Sigmoid colon (tissue), 7 donors: ENCODE measurements around the gene SAA4. TPM values are rescaled to one million over a fixed set of nuclear protein-coding genes. Genes with fewer than 3 reads are reported as not detected.
"Not testable (repeated sequence)": the region's sequence is repeated elsewhere in the genome, so short reads cannot be mapped to it uniquely, and the experiment has no call there.

Experiments
- DNase-seq: peaks from one replicate; pipeline ENCODE4 v3.0.0-alpha.2; 2019
- H3K27ac ChIP-seq, 4 donors: fragments of 200-600 bp; sonication (generic); one replicate each; pipeline ENCODE4 v1.5.1; 2016 to 2019; ENCODE audit warnings: mild to moderate bottlenecking in 1 of 4
- H3K27me3 ChIP-seq, 3 donors: fragments of 200-600 bp; sonication (generic); one replicate each; pipeline ENCODE4 v1.5.1; 2019; ENCODE audit warnings: mild to moderate bottlenecking in 1 of 3
- H3K36me3 ChIP-seq, 4 donors: fragments of 200-600 bp; sonication (generic); one replicate each; pipeline ENCODE4 v1.5.1; 2016 to 2019
- H3K4me1 ChIP-seq, 4 donors: fragments of 200-600 bp; sonication (generic); one replicate each; pipeline ENCODE4 v1.5.1; 2017 to 2019
- H3K4me3 ChIP-seq, 4 donors: fragments of 200-600 bp; sonication (generic); one replicate each; pipeline ENCODE4 v1.5.1; 2017 to 2019; ENCODE audit warnings: mild to moderate bottlenecking in 2 of 4, moderate library complexity in 1 of 4
- H3K9me3 ChIP-seq, 4 donors: fragments of 200-600 bp in 3 of 4; sonication (generic) in 3 of 4; one replicate each; pipeline versions ENCODE4 v1.5.1 to v1.6.1; 2013 to 2019
- CTCF ChIP-seq, 4 experiments: fragments of 450-650 bp in 3 of 4; fragments of 200-600 bp in 1 of 4; IDR thresholded peaks; one replicate each; pipeline ENCODE4 v1.5.1; 2016 to 2019; ENCODE audit warnings: antibody characterized with exemption in 4 of 4, mild to moderate bottlenecking in 3 of 4, moderate library complexity in 2 of 4
- EP300 ChIP-seq, 4 donors: sonication (generic); formaldehyde crosslinking; IDR thresholded peaks; one replicate each; pipeline ENCODE4 v1.6.1; 2017; ENCODE audit warnings: antibody characterized with exemption in 4 of 4
- POLR2A ChIP-seq, 2 donors: fragments of 450-650 bp; IDR thresholded peaks; one replicate each; pipeline ENCODE4 v1.6.1; 2016; ENCODE audit warnings: antibody characterized with exemption in 2 of 2, mild to moderate bottlenecking in 2 of 2, moderate library complexity in 2 of 2
- POLR2AphosphoS5 ChIP-seq, 4 donors: sonication (generic); formaldehyde crosslinking; IDR thresholded peaks; one replicate each; pipeline ENCODE4 v1.6.1; 2017; ENCODE audit warnings: antibody characterized with exemption in 4 of 4
- WGBS, 2 donors: extraction: QIAGEN DNeasy Blood & Tissue Kit; methylation state at CpG; one replicate each; pipeline ENCODE4 v1.1.7; 2013; 5-methylcytosine and 5-hydroxymethylcytosine counted together
- intact Hi-C: fragments of 100-400 bp; cut with DNase I; formaldehyde crosslinking; loops from one replicate; pipeline ENCODE4 v1.15.1; 2023
- polyA plus RNA-seq, 3 donors: library from polyadenylated mRNA; stranded (reverse); fragments of 200-250 nt; gene quantifications; one replicate each; pipeline ENCODE4 v1.2.3, GENCODE V29; 2013
- total RNA-seq, 4 donors: library from RNA; depleted of rRNA; stranded (reverse); fragments of >200 nt; gene quantifications; one replicate each; pipeline ENCODE4 v1.1.0, GENCODE V29; 2016
- donor health status: healthy with polysubstance abuse.
- donor health status: Bipolar disorder and iron deficiency.
- donor health status: healthy.

The SAA4 gene
- total and polyA plus RNA-seq, 7 donors: 0.93 TPM; not detected in 6

GRCh38 chr11:18204220-18204619, 32.4 kb downstream of the SAA4 start:
- H3K27ac ChIP-seq: no peak overlapping the region
- H3K4me3 ChIP-seq: no peak overlapping the region
- no peak for DNase-seq
- peaks cover 0 to 8% (median 4%) of the 10 kb centered on the region in 3 donors for H3K27me3 ChIP-seq
- intact Hi-C loops: no loop called here
- 88% methylated on average over 3 of the region's 3 CpGs for WGBS, 2 donors
- no peaks in the 10 kb centered on the region for H3K36me3 ChIP-seq
- H3K9me3 ChIP-seq: no peaks in the 10 kb centered on the region
- H3K4me1 ChIP-seq: no peaks in the 10 kb centered on the region
- TF ChIP-seq CTCF (IDR thresholded peaks at IDR 0.05) (no peak), POLR2A (IDR thresholded peaks at IDR 0.05) (no peak), POLR2AphosphoS5 (IDR thresholded peaks at IDR 0.05) (no peak)

- TF ChIP-seq EP300 (IDR thresholded peaks at IDR 0.05): no peak
- no peak for TF ChIP-seq POLR2A (IDR thresholded peaks at IDR 0.05)
- no peak for TF ChIP-seq CTCF (IDR thresholded peaks at IDR 0.05)
- TF ChIP-seq POLR2AphosphoS5 (IDR thresholded peaks at IDR 0.05): no peak
- DNase-seq: no peak
- no peaks in the 10 kb centered on the region for H3K36me3 ChIP-seq
- 13 to 39% methylated on average over 6 of the region's 6 CpGs for WGBS, 2 donors
- no peak overlapping the region for H3K27ac ChIP-seq
- H3K27me3 ChIP-seq: peaks cover 0 to 4% (median 0%) of the 10 kb centered on the region in 3 donors
- H3K9me3 ChIP-seq: no peaks in the 10 kb centered on the region
- no peak overlapping the region for H3K4me3 ChIP-seq
- intact Hi-C loops: no loop called here
- no peaks in the 10 kb centered on the region for H3K4me1 ChIP-seq
Measured at GRCh38 chr11:18203723-18204122, 32.9 kb downstream of the SAA4 start.

GRCh38 chr11:18197738-18198137, 38.9 kb downstream of the SAA4 start:
- intact Hi-C loops, H3K9me3 ChIP-seq, H3K4me3 ChIP-seq, H3K27me3 ChIP-seq, H3K27ac ChIP-seq, H3K36me3 ChIP-seq, DNase-seq, H3K4me1 ChIP-seq: not testable (repeated sequence)
- 60 to 69% methylated on average over 3 of the region's 3 CpGs for WGBS, 2 donors

- Histone ChIP-seq H3K9me3 (no peaks in the 10 kb centered on the region), H3K4me3 (no peak overlapping the region), H3K27ac (no peak overlapping the region), H3K36me3 (no peaks in the 10 kb centered on the region), H3K4me1 (no peaks in the 10 kb centered on the region), H3K27me3 (no peaks in the 10 kb centered on the region)
- 87 to 90% methylated on average over 2 of the region's 2 CpGs for WGBS, 2 donors
- intact Hi-C loops: no loop called here
- TF ChIP-seq POLR2A (IDR thresholded peaks at IDR 0.05) (no peak), CTCF (IDR thresholded peaks at IDR 0.05) (no peak), POLR2AphosphoS5 (IDR thresholded peaks at IDR 0.05) (no peak), EP300 (IDR thresholded peaks at IDR 0.05) (no peak)
- no peak for DNase-seq
Measured at GRCh38 chr11:18196532-18196931, 40.1 kb downstream of the SAA4 start.

- TF ChIP-seq EP300 (IDR thresholded peaks at IDR 0.05) (no peak), POLR2A (IDR thresholded peaks at IDR 0.05) (no peak), POLR2AphosphoS5 (IDR thresholded peaks at IDR 0.05) (no peak), CTCF (IDR thresholded peaks at IDR 0.05) (no peak)
- intact Hi-C loops: no loop called here
- 18 to 22% methylated on average over 4 of the region's 4 CpGs for WGBS, 2 donors
Measured at GRCh38 chr11:18193010-18193409, 43.6 kb downstream of the SAA4 start.

More at GRCh38 chr11:18193010-18193409, 43.6 kb downstream of the SAA4 start:
- Histone ChIP-seq H3K4me1 (no peaks in the 10 kb centered on the region), H3K36me3 (no peaks in the 10 kb centered on the region), H3K4me3 (no peak overlapping the region), H3K9me3 (no peaks in the 10 kb centered on the region), H3K27me3 (no peaks in the 10 kb centered on the region), H3K27ac (no peak overlapping the region)
- no peak for DNase-seq
